ENCODE data around the gene SPATA25.
"Not testable (repeated sequence)": the region's sequence is repeated elsewhere in the genome, so short reads cannot be mapped to it uniquely, and the experiment has no call there.

SPATA25 gene

GRCh38 chr20:45913116-45913515 lies 25.7 kb upstream of the SPATA25 start:
- no peak for DNase-seq (ENCODE audit: low read depth)

GRCh38 chr20:45912344-45912682 lies 24.9 kb upstream of the SPATA25 start:
- no peak for DNase-seq (ENCODE audit: low read depth)

GRCh38 chr20:45911486-45912343 lies 24.3 kb upstream of the SPATA25 start, which contains the start of gene PLTP:
Gene PLTP (minus strand): TSS chr20:45912155. CDS start chr20:45911452, 703 bp downstream.
- peak; percentile 25 for DNase-seq (ENCODE audit: low read depth)

- peak; percentile 98 for DNase-seq (ENCODE audit: low read depth)
These were observed 23.5 kb upstream of the SPATA25 start for GRCh38 chr20:45910670-45911485.

- no peak for DNase-seq (ENCODE audit: low read depth)
These were observed 22.6 kb upstream of the SPATA25 start for GRCh38 chr20:45909817-45910669.

- no peak for DNase-seq (ENCODE audit: low read depth)
These were observed 21.9 kb upstream of the SPATA25 start for GRCh38 chr20:45909336-45909808.

GRCh38 chr20:45908084-45908483 lies 20.7 kb upstream of the SPATA25 start:
- DNase-seq (ENCODE audit: low read depth), result no peak

GRCh38 chr20:45907219-45907948 lies 20.0 kb upstream of the SPATA25 start:
- DNase-seq (ENCODE audit: low read depth), result no peak

- no peak for DNase-seq (ENCODE audit: low read depth)
These were observed 18.2 kb upstream of the SPATA25 start for GRCh38 chr20:45905505-45906079.

GRCh38 chr20:45904583-45905504 lies 17.4 kb upstream of the SPATA25 start:
- DNase-seq (ENCODE audit: low read depth), result no peak

GRCh38 chr20:45902199-45902701 lies 14.8 kb upstream of the SPATA25 start:
- no peak for DNase-seq (ENCODE audit: low read depth)

- not testable (repeated sequence) for DNase-seq (ENCODE audit: low read depth)
These were observed 13.9 kb upstream of the SPATA25 start for GRCh38 chr20:45901332-45901731.

- no peak for DNase-seq (ENCODE audit: low read depth)
These were observed 11.8 kb upstream of the SPATA25 start for GRCh38 chr20:45899046-45899835.

- no peak for DNase-seq (ENCODE audit: low read depth)
These were observed 10.9 kb upstream of the SPATA25 start for GRCh38 chr20:45898285-45898684.

GRCh38 chr20:45897692-45898091 lies 10.3 kb upstream of the SPATA25 start:
- DNase-seq (ENCODE audit: low read depth), result no peak

GRCh38 chr20:45897289-45897688 lies 9.9 kb upstream of the SPATA25 start:
- no peak for DNase-seq (ENCODE audit: low read depth)

- no peak for DNase-seq (ENCODE audit: low read depth)
These were observed 9.3 kb upstream of the SPATA25 start for GRCh38 chr20:45896641-45897161.

- no peak for DNase-seq (ENCODE audit: low read depth)
These were observed 7.4 kb upstream of the SPATA25 start for GRCh38 chr20:45894797-45895196.

- DNase-seq (ENCODE audit: low read depth), result no peak
These were observed 6.4 kb upstream of the SPATA25 start for GRCh38 chr20:45893831-45894230.

All from activated T-cell treated with anti-CD3 and anti-CD28 coated beads for 48 hours (primary cell).